ENCODE data around the gene IFTAP. TPM values are rescaled to one million over a fixed set of nuclear protein-coding genes. Genes with fewer than 3 reads are reported as not detected.

The IFTAP gene
- total RNA-seq, 1 donor from 2014 or later: 17.3 TPM

- H3K4me2 ChIP-seq (ENCODE audit: low read length): no peak overlapping the region
- DNase-seq (ENCODE audit: low read depth) (no peak), FAIRE-seq (no peak)
- Mint-ChIP-seq H3K4me3 (ENCODE audit: unreplicated experiment) (no peak overlapping the region), H3K9me3 (ENCODE audit: unreplicated experiment) (no peaks in the 10 kb centered on the region), H3K36me3 (ENCODE audit: low read depth, unreplicated experiment) (no peaks in the 10 kb centered on the region), H3K27me3 (ENCODE audit: low read depth, unreplicated experiment) (no peaks in the 10 kb centered on the region), H3K4me1 (ENCODE audit: low read depth, unreplicated experiment) (no peaks in the 10 kb centered on the region), H3K27ac (ENCODE audit: unreplicated experiment) (no peak overlapping the region)
- no peaks in the 10 kb centered on the region for H3K4me1 ChIP-seq (ENCODE audit: insufficient read depth, low read length)
- H3K27ac ChIP-seq (ENCODE audit: low read depth, low read length): no peak overlapping the region
- no peaks in the 10 kb centered on the region for H4K20me1 ChIP-seq (ENCODE audit: insufficient read depth, low read length)
- H3K9me3 ChIP-seq (ENCODE audit: insufficient read depth, low read depth, low read length): no peaks in the 10 kb centered on the region
- no peak overlapping the region for H3K9ac ChIP-seq (ENCODE audit: low read length)
- no peaks in the 10 kb centered on the region for H3K79me2 ChIP-seq (ENCODE audit: insufficient read depth, low read length)
- H2AFZ ChIP-seq (ENCODE audit: low read depth, low read length): no peak overlapping the region
- H3K36me3 ChIP-seq (ENCODE audit: insufficient read depth, low read length): no peaks in the 10 kb centered on the region
- H3K4me3 ChIP-seq (ENCODE audit: insufficient read depth, low read depth, low read length): no peak overlapping the region
- TF ChIP-seq CTCF (IDR thresholded peaks at IDR 0.05; ENCODE audit: insufficient read depth, low read depth, low read length) (no peak), EZH2 (IDR thresholded peaks at IDR 0.05; ENCODE audit: insufficient read depth, low read length) (no peak)
- H3K27me3 ChIP-seq (ENCODE audit: insufficient read depth, low read length): no peaks in the 10 kb centered on the region
These were observed 102.2 kb downstream of the IFTAP start for GRCh38 chr11:36696550-36696949.

- H3K27me3 Mint-ChIP-seq (ENCODE audit: low read depth, unreplicated experiment): no peaks in the 10 kb centered on the region
- H3K4me1 ChIP-seq (ENCODE audit: insufficient read depth, low read length): no peaks in the 10 kb centered on the region
- no peak overlapping the region for H3K27ac Mint-ChIP-seq (ENCODE audit: unreplicated experiment)
- H3K79me2 ChIP-seq (ENCODE audit: insufficient read depth, low read length): no peaks in the 10 kb centered on the region
- H3K9me3 ChIP-seq (ENCODE audit: insufficient read depth, low read depth, low read length): no peaks in the 10 kb centered on the region
- H3K4me3 ChIP-seq (ENCODE audit: insufficient read depth, low read depth, low read length): no peak overlapping the region
- H3K4me3 Mint-ChIP-seq (ENCODE audit: unreplicated experiment): no peak overlapping the region
- peaks cover 3% of the 10 kb centered on the region for H3K4me1 Mint-ChIP-seq (ENCODE audit: low read depth, unreplicated experiment)
- H3K36me3 ChIP-seq (ENCODE audit: insufficient read depth, low read length): no peaks in the 10 kb centered on the region
- H3K9ac ChIP-seq (ENCODE audit: low read length): no peak overlapping the region
- H4K20me1 ChIP-seq (ENCODE audit: insufficient read depth, low read length): no peaks in the 10 kb centered on the region
- H3K27ac ChIP-seq (ENCODE audit: low read depth, low read length): no peak overlapping the region
- no peaks in the 10 kb centered on the region for H3K9me3 Mint-ChIP-seq (ENCODE audit: unreplicated experiment)
- H3K4me2 ChIP-seq (ENCODE audit: low read length): no peak overlapping the region
- H3K27me3 ChIP-seq (ENCODE audit: insufficient read depth, low read length): peaks cover 7% of the 10 kb centered on the region
- FAIRE-seq: no peak
- no peaks in the 10 kb centered on the region for H3K36me3 Mint-ChIP-seq (ENCODE audit: low read depth, unreplicated experiment)
- no peak for DNase-seq (ENCODE audit: low read depth)
- H2AFZ ChIP-seq (ENCODE audit: low read depth, low read length): no peak overlapping the region
- TF ChIP-seq CTCF (IDR thresholded peaks at IDR 0.05; ENCODE audit: insufficient read depth, low read depth, low read length): no peak
- no peak for TF ChIP-seq EZH2 (IDR thresholded peaks at IDR 0.05; ENCODE audit: insufficient read depth, low read length)
These were observed 105.0 kb downstream of the IFTAP start for GRCh38 chr11:36699271-36699670.

- Histone ChIP-seq H3K27ac (ENCODE audit: low read depth, low read length) (no peak overlapping the region), H2AFZ (ENCODE audit: low read depth, low read length) (no peak overlapping the region), H3K27me3 (ENCODE audit: insufficient read depth, low read length) (peaks cover 9% of the 10 kb centered on the region), H3K4me2 (ENCODE audit: low read length) (no peak overlapping the region), H3K4me3 (ENCODE audit: insufficient read depth, low read depth, low read length) (no peak overlapping the region), H4K20me1 (ENCODE audit: insufficient read depth, low read length) (no peaks in the 10 kb centered on the region), H3K9ac (ENCODE audit: low read length) (no peak overlapping the region), H3K36me3 (ENCODE audit: insufficient read depth, low read length) (no peaks in the 10 kb centered on the region), H3K9me3 (ENCODE audit: insufficient read depth, low read depth, low read length) (no peaks in the 10 kb centered on the region), H3K79me2 (ENCODE audit: insufficient read depth, low read length) (no peaks in the 10 kb centered on the region), H3K4me1 (ENCODE audit: insufficient read depth, low read length) (no peaks in the 10 kb centered on the region)
- FAIRE-seq: no peak
- no peak overlapping the region for H3K4me3 Mint-ChIP-seq (ENCODE audit: unreplicated experiment)
- H3K9me3 Mint-ChIP-seq (ENCODE audit: unreplicated experiment): no peaks in the 10 kb centered on the region
- peaks cover 2% of the 10 kb centered on the region for H3K27me3 Mint-ChIP-seq (ENCODE audit: low read depth, unreplicated experiment)
- peaks cover 3% of the 10 kb centered on the region for H3K4me1 Mint-ChIP-seq (ENCODE audit: low read depth, unreplicated experiment)
- no peak for TF ChIP-seq EZH2 (IDR thresholded peaks at IDR 0.05; ENCODE audit: insufficient read depth, low read length)
- no peak for TF ChIP-seq CTCF (IDR thresholded peaks at IDR 0.05; ENCODE audit: insufficient read depth, low read depth, low read length)
- H3K36me3 Mint-ChIP-seq (ENCODE audit: low read depth, unreplicated experiment): no peaks in the 10 kb centered on the region
- H3K27ac Mint-ChIP-seq (ENCODE audit: unreplicated experiment): no peak overlapping the region
- DNase-seq (ENCODE audit: low read depth): no peak
These were observed 105.9 kb downstream of the IFTAP start for GRCh38 chr11:36700246-36700645.

Data from astrocyte (in vitro differentiated cells and primary cell).